Measurements from ENCODE around the gene SART3.
"Not testable (repeated sequence)": the region's sequence is repeated elsewhere in the genome, so short reads cannot be mapped to it uniquely, and the experiment has no call there.

The SART3 gene

GRCh38 chr12:108562348-108563135, 1.6 kb upstream of the SART3 start, which contains the start of gene ISCU:
ISCU (plus strand) TSS chr12:108562596; CDS start chr12:108562623, 27 bp downstream.
- DNase-seq: peak; percentile 90 to 97

- no peak for DNase-seq
These were observed 927 bp upstream of the SART3 start for GRCh38 chr12:108561852-108562347.

GRCh38 chr12:108560321-108560721, 652 bp downstream of the SART3 start:
- DNase-seq: no peak

GRCh38 chr12:108559748-108560147, 1.2 kb downstream of the SART3 start:
- no peak for DNase-seq

GRCh38 chr12:108559007-108559655, 1.8 kb downstream of the SART3 start:
- no peak for DNase-seq

GRCh38 chr12:108555383-108555782, 5.6 kb downstream of the SART3 start:
- not testable (repeated sequence) for DNase-seq

- DNase-seq: no peak
These were observed 7.2 kb downstream of the SART3 start for GRCh38 chr12:108553799-108554198.

GRCh38 chr12:108551535-108551934, 9.4 kb downstream of the SART3 start:
- DNase-seq: no peak

- DNase-seq: no peak
These were observed 11.9 kb downstream of the SART3 start for GRCh38 chr12:108548954-108549521.

- DNase-seq: no peak
These were observed 13.3 kb downstream of the SART3 start for GRCh38 chr12:108547686-108548085.

- no peak for DNase-seq
These were observed 17.3 kb downstream of the SART3 start for GRCh38 chr12:108543652-108544051.

- DNase-seq: no peak
These were observed 18.7 kb downstream of the SART3 start for GRCh38 chr12:108542320-108542719.

GRCh38 chr12:108538616-108539195, 22.3 kb downstream of the SART3 start:
- no peak for DNase-seq

GRCh38 chr12:108538146-108538545, 22.8 kb downstream of the SART3 start:
- no peak for DNase-seq

- DNase-seq: peak; percentile 33 to 45
These were observed 28.8 kb downstream of the SART3 start for GRCh38 chr12:108531929-108532848.

- no peak for DNase-seq
These were observed 30.8 kb downstream of the SART3 start for GRCh38 chr12:108530161-108530560.

- DNase-seq: no peak
These were observed 33.8 kb downstream of the SART3 start for GRCh38 chr12:108527166-108527496.

GRCh38 chr12:108526482-108527165, 34.3 kb downstream of the SART3 start:
- DNase-seq: no peak

- no peak for DNase-seq
These were observed 35.3 kb downstream of the SART3 start for GRCh38 chr12:108525681-108526080.

GRCh38 chr12:108523365-108523764, 37.6 kb downstream of the SART3 start:
- no peak for DNase-seq

- DNase-seq: no peak
These were observed 41.4 kb downstream of the SART3 start for GRCh38 chr12:108519558-108519957.
